ENCODE results near the gene METTL5.
"Not testable (repeated sequence)": the region's sequence is repeated elsewhere in the genome, so short reads cannot be mapped to it uniquely, and the experiment has no call there.

METTL5 gene

DNA sequence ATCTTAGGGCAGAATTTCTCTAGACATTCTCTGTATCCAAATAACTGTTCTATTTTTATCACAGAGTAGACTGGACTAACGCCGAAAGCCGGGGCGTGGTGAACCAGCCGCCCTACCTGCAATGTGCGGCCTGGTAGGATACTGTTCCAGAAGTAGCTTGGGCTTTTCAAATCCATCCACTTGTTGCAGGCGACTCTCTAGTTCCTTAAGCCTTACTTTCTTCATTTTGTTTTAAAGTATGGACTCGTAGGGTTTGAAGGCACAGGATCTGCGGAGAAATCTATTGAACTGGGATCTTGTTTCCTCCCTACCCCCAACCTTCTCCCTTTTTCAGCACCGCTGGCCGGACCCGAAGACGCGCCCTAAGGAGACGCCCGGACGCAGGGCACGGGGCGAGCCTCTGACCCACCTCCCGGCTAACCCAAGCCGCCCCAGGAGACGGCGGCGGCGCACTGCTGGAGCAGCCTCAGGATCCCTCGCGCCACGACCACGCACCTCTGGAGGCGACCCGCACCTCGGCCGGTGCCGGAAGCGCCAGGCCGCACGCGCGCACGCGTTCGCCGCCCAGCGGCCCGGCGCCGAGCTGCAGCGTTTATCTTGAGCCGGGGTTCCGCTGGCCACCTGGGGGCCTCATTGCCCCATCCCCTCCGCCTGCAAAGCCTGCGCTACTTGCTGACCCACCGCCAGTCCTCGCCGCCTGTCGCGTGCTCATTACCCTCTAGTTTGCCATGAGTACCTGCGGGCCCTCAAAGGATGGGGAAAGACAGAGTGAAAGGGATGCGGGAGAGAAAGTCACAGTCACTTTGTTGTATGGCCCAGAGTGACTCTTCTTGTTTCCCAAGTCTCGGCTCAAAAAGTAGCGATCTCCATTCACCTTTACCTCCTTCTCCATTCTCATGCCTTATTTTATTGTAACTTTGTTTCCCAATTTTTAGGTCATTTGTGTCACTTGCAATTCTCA is at the start of gene METTL5:
Gene METTL5 (minus strand): TSS at position 533 of the 961 bp plus-strand sequence. CDS start 308 bp downstream, at position 225.
- DNase-seq (ENCODE audit: low read depth in 2 of 2): peak; percentile 63 to 64

DNA sequence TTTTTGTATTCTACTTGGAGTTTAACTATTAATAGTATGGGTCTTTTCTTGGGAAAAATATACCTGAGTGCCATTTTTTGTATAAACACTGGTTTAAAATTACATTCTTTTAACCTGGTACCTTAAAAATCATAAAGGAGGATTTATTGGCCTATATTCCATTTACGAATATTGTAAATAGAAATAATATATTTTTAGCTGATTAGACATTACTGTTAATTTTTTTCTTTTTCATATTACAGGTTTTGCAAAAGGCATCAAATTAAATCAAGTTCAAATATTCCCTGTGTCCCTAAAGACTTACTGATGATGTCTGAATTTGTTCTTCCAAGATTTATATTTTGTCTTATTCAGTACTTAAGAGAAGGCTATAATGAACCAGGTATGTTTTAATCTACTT is 47.3 kb upstream of the METTL5 start:
- DNase-seq (ENCODE audit: low read depth in 2 of 2): no peak

DNA sequence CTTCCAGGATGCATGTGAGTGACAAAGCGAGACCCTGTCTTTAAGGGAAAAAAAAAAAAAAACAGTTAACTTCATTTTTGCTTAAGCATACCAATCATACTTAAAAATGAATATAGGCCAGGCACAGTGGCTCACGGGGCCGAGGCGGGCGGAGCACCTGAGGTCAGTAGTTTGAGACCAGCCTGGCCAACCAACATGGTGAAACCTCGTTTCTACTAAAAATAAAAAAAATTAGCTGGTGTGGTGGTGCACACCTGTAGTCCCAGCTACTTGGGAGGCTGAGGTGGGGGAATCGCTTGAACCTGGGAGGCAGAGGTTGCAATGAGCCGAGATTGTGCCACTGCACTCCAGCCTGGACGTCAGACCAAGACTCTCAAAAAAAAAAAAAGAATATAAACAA is 46.7 kb upstream of the METTL5 start:
- DNase-seq (ENCODE audit: low read depth in 2 of 2): not testable (repeated sequence)

DNA sequence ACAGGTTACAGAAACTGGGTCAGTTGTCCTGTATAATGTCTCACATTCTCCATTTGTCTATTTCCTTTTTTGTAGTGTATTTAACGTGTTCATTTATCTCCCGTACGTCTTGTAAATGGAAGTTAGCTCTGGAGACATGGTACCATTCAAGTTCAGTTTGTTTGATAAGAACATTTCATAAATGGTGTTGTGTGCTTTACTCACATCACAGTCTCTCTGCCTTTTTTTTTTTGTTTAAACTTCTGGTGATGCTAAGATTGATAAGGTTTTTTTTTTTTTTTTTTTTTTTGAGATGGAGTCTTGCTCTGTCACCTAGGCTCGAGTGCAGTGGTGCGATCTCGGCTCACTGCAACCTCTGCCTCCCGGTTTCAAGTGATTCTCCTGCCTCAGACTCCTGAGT is 44.2 kb upstream of the METTL5 start:
- no peak for DNase-seq (ENCODE audit: low read depth in 2 of 2)

DNA sequence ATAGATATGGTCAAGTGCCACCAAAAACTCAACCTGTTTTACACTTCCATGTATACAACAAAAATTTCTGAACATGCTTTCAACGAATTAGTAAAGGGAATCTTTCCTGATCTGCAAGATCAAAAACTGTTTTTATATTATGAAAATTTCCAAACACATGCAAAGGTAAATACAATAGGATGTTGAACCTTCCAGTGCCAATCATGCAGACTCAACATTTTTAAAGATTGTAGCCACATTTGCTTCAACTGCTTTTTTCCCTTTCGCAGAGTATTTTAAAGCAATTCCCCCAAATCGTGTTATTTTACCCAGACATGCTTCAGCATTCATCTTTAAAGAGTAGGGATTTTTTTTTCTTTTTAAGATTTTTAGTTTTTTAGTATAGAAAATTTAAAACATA is 42.9 kb upstream of the METTL5 start:
- DNase-seq (ENCODE audit: low read depth in 2 of 2): no peak

DNA sequence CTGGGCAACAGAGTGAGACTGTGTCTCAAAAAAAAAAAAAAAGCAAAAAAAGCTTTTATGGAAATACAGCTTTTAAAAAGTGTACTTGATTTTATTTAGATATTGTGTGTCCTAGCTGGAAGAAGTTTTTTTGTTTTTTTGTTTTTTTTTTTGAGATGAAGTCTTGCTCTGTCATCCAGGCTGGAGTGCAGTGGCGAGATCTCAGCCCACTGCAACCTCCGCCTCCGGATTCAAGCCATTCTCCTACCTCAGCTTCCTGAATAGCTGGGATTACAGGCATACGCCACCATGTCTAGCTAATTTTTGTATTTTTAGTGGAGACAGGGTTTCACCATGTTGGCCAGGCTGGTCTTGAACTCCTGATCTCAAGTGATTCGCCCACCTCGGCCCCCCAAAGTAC is 41.5 kb upstream of the METTL5 start:
- DNase-seq (ENCODE audit: low read depth in 2 of 2): not testable (repeated sequence)

DNA sequence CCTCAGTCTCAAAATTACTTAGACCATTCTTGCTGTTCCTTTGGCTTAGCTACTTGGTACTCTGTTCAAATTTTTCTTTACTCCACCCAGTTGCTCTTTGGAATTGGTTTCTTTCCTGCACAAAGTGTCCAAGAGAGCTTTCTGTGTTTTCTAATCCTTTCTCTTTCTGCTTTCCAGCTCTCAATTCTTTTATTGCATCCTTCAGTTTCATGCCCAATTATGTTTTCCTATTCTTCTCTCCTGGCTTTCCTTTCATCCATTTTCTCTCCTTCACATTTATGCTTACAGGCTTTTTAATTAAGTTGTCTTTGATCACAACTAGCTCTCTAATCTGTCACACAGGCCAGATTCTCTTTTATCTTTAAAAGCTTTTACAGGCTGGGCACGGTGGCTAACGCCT is 40.8 kb upstream of the METTL5 start:
- no peak for DNase-seq (ENCODE audit: low read depth in 2 of 2)

DNA sequence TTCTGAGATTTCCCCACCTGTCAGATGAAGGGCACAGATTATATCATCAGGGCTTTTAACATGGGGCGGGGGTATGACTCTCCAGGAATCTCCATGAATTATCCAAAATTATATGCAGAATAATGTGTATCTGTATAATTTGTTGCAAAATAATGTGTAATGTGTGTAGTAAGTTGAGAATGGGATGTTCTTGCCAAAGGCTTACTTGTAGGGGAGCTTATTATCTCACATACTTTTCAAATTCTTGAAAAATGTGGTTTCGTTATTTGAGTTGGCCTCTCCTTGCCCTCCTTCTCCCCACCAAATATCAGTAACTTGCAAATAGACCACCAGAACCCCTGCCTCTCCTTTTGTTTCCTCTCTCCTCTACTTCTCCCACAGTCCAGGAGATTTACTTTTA is 38.1 kb upstream of the METTL5 start:
- DNase-seq (ENCODE audit: low read depth in 2 of 2): no peak

DNA sequence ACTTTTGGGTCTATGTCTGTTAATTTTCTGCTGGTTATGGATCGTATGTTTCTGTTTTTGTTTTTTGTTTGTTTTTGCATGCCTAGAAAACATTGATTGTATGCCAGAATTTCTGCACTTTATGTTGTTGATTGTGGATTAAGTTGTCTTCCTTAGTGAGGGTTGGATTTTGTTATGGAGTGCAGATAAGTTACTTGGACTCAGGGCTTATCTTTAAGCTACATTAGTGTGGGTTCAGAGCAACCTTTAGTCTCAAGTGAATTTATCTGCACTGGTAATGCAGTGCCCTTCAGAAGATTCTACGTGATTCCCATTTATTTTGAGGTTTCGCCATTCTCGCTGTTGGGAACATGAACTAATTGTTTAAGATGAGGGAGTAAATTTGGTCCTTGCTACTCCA is 35.4 kb upstream of the METTL5 start:
- DNase-seq (ENCODE audit: low read depth in 2 of 2): no peak

DNA sequence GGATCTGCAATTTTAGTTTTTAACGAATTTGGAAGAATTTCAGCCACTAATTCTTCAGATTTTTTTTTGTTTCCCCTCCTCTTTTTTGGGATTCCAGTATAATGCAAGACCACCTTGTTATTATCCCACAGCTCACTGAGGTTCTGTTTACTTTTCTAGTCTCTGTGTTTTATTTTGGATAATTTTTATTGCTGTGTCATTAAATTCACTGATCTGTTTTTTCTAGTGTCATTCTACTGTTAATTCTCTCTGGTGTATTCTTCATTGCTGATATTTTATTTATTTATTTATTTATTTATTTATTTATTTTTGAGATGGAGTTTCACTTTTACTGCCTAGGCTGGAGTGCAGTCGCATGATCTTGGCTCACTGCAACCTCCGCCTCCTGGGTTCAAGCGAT is 34.7 kb upstream of the METTL5 start:
- DNase-seq (ENCODE audit: low read depth in 2 of 2): no peak

DNA sequence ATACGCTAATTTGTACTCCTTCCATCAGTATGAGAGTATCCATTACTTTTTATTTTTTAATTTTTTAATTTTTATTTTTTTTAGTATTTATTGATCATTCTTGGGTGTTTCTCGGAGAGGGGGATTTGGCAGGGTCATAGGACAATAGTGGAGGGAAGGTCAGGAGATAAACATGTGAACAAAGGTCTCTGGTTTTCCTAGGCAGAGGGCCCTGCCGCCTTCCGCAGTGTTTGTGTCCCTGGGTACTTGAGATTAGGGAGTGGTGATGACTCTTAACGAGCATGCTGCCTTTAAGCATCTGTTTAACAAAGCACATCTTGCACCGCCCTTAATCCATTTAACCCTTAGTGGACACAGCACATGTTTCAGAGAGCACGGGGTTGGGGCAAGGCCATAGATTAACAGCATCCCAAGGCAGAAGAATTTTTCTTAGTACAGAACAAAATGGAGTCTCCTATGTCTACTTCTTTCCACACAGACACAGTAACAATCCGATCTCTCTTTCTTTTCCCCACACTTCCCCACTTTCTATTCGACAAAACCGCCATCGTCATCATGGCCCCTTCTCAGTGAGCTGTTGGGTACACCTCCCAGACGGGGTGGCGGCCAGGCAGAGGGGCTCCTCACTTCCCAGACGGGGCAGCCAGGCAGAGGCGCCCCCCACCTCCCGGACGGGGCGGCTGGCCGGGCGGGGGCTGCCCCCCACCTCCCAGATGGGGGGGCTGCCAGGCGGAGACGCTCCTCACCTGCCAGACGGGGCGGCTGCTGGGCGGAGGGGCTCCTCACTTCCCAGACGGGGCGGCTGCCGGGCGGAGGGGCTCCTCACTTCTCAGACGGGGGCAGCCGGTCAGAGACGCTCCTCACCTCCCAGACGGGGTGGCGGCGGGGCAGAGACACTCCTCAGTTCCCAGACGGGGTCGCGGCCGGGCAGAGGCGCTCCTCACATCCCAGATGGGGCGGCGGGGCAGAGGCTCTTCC is 30.9 kb upstream of the METTL5 start:
- not testable (repeated sequence) for DNase-seq (ENCODE audit: low read depth in 2 of 2)

DNA sequence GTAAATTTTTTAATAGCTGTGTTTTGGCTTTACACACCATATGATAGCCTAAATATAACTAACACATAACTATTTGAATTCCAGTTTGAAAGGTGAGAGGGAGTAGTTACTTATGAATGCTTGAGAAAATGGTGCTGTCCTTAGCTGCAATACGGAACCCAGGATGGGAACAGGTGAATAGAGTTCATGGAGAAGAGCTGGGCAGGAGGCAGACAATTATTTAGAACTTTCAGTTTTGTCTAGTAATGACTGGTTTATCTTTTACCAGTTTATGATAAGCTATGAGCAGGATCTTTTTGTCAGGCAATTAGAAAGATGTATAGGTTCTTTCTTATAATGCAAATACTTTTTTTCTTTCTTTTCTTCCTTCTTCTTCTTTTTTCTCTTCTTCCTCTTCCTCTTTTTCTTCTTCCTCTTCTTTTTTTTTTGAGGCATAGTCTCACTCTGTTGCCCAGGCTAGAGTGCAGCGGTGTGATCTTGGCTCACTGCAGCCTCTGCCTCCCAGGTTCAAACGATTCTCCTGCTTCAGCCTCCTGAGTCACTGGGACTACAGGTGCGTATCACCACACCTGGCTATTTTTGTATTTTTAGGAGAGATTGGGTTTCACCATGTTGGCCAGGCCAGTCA is 28.4 kb upstream of the METTL5 start:
- DNase-seq (ENCODE audit: low read depth in 2 of 2): no peak

DNA sequence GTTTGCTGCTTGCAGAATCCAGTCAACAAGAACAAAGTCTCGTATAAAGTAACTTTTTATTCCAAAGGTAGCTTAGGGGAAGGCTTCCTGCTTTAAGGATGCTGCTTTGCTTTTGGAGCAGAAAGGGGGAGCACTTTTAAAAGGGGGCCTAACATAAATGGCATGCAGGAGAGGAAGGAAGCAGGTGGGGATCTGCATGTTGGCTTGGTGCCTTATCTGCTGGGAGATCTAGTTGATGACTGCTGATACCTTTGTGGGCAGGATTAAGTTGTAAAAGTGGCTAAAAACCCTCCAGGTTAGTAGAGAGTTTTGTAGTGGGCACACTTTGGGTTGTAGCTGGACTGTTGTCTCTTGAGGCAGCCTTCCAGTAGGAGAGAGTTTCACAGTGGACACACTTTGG is 25.0 kb upstream of the METTL5 start:
- no peak for DNase-seq (ENCODE audit: low read depth in 2 of 2)

DNA sequence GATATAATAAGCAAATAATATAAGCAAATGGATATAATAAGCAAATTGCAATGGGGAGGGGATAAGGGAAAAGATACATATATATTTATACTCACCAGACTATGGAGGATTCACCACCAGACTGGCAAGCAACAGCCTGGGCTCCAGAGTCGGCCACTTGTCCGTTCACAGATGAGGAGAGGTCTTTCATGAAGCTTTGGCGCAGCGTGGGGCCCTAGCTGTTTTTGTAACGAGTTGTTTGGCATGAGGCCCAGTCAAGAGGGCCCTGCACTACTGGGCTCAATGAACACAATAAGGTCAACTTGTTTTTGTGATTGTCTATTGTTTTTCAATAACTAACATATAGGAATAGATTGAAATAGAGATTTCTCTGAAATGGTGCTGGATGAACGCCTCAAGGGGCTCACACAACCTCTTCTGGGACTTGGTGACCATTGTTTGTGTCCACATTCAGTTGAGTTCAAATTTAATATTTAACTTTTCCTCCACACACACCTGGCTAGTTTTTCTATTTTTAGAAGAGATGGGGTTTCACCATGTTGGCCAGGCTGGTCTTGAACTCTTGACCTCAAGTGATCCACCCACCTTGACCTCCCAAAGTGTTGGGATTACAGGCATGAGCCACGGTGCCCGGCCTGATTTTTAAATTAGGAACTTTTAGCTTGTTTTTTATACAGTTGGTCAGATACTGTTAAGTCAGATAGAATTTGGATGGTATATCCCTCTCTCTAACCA is 24.4 kb upstream of the METTL5 start:
- not testable (repeated sequence) for DNase-seq (ENCODE audit: low read depth in 2 of 2)

DNA sequence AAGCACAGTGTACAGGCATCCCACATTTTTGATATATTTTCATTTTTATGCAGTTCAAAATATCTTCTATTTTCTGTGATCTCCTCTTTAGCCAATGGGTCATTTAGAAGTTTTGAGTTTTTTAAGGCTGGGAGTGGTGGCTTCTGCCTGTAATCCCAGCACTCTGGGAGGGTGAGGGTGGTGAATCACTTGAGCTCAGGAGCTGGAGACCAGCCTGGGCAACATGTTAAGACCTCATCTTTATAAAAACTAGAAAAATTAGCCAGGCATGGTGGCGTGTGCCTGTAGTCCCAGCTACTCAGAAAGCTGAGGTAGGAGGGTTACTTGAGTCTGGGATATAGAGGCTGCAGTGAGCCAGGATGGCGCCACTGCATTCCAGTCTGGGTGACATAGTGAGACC is 20.3 kb upstream of the METTL5 start:
- DNase-seq (ENCODE audit: low read depth in 2 of 2): no peak

DNA sequence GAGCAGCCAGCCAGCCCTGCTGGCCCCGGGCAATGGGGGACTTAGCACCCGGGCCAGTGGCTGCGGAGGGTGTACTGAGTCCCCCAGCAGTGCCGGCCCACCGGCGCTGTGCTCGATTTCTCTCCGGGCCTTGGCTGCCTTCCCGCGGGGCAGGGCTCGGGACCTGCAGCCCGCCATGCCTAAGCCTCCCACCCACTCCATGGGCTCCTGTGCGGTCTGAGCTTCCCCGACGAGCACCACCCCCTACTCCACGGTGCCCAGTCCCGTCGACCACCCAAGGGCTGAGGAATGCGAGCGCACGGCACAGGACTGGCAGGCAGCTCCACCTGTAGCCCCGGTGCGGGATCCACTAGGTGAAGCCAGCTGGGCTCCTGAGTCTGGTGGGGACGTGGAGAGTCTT is 16.9 kb upstream of the METTL5 start:
- not testable (repeated sequence) for DNase-seq (ENCODE audit: low read depth in 2 of 2)

DNA sequence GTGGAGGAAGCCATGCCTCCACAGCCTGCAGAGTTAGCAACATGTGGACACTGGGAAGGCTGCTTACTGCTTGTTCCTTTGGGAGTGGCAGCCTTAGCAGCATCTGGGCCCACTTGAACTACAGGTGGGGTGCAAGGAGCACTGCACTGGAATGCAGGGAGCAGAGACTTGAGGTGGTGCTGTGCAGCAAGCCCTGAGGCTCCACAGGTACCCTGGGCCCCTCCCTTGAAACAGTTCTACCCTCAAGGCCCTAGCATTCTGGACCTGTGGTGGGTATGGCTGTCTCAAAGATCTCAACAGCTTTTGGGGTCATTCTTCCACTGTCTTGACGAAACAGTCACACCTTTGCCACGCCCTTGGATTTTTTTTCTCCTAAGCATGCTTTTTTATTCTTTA is 16.0 kb upstream of the METTL5 start:
- DNase-seq (ENCODE audit: low read depth in 2 of 2): no peak

DNA sequence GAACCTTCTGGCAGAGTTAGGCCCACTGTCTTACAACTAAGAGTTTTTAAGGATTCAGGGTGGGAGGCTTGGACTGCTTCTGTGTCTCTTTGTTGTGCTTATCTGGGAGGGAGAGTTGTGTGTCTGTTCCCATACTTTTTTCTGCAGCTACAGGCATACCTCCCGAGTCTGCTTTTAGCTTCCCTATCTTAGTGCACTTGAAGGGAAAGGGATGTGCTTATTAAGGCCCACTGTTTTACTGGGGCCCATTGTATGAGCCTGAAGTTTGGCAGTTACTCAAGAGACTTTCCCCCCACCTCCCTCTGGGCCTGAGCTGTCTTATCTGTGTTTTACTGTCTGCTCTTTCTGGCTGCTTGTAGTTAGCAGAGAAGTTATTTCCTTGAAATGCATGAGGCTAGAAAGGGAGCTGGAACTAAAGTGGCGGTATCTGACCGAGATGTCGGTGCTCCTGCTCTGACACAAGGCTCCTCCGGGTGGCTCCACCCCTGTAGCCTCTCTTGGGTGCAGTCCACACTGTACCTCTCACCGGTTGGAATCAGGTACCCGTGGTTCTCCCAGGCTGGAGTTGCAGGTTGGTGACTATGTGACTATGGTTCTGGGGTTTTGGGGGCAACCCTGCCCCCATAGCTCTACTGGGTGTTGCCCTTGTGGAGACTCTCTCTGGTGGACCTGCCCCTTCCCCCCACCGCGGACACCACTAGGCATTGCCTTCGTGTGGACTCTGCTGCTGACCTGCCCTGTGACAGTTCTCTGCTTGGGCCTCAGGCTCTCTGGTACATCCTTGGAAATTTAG is 15.4 kb upstream of the METTL5 start:
- DNase-seq (ENCODE audit: low read depth in 2 of 2): no peak

DNA sequence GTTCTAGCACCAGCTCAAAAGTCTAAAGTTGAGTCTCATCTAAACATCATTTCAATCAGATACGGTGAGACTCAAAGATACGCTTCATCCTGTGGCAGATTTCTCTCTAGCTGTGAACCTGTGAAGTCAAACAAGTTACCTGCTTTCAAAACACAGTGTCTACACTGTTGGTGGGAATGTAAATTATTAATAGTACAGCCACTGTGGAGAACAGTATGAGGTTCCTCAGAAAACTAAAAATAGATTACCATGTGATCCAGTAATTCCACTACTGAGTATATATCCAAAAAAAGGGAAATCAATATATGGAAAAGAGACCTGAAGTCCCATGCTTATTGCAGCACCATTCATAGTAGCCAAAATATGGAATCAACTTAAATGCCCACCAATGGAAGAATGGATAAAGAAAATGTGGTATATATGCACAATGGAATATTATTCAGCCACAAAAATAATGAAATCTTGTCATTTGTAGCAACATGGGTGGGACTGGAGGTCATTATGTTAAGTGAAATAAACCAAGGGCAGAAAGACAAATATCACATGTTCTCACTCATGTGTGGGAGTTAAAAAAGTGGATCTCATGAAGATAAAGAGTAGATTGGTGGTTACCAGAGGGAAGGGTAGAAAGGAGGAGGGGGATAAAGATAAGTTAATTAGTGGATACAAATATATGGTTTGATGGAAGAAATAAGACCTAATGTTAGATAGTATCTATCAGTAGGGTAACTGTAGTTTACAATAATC is 14.2 kb upstream of the METTL5 start:
- DNase-seq (ENCODE audit: low read depth in 2 of 2): no peak

DNA sequence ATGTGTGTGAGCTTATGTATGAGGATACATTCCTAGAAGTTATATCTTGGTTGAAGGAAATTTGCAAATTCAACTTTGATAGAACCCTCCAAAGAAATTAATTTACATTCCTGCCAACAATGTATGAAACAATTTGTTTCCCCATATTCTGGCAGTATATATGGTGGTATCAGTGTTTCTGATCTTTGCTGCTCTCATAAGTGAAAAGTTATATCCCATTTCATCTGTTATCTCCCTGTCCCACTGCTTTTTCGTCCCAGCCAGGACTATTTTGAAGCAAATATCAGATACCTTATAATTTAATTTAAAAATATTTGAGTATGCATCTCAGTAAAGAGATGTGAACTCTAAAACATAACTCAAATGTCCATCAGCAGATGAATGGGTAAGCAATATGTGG is 9.7 kb upstream of the METTL5 start:
- DNase-seq (ENCODE audit: low read depth in 2 of 2): no peak
